Peyer's patch (tissue), 4 donors: ENCODE measurements around the gene RAB3GAP1. TPM values are rescaled to one million over a fixed set of nuclear protein-coding genes. Genes with fewer than 3 reads are reported as not detected.

Experiments
- DNase-seq, 3 donors: peaks; one replicate each; pipeline ENCODE4 v3.0.0-alpha.2; 2017 to 2019
- H3K27ac ChIP-seq, 4 donors: fragments of 200-600 bp; sonication (generic); one replicate each; pipeline ENCODE4 v1.5.1; 2016 to 2019
- H3K27me3 ChIP-seq, 2 donors: fragments of 200-600 bp; sonication (generic); one replicate each; pipeline ENCODE4 v1.5.1; 2019
- H3K36me3 ChIP-seq, 3 donors: fragments of 200-600 bp; sonication (generic); one replicate each; pipeline ENCODE4 v1.5.1; 2016 to 2019
- H3K4me1 ChIP-seq, 4 donors: fragments of 200-600 bp; sonication (generic); one replicate each; pipeline ENCODE4 v1.5.1; 2016 to 2019
- H3K4me3 ChIP-seq, 4 donors: fragments of 200-600 bp; sonication (generic); 1 replicate in 3 of 4; 2 replicates in 1 of 4; pipeline ENCODE4 v1.5.1; 2016 to 2019; ENCODE audit warnings: mild to moderate bottlenecking in 1 of 4
- H3K9me3 ChIP-seq, 4 donors: fragments of 200-600 bp; sonication (generic); one replicate each; pipeline ENCODE4 v1.5.1; 2016 to 2019; ENCODE audit warnings: mild to moderate bottlenecking in 1 of 4
- POLR2A ChIP-seq, 2 donors: fragments of 450-650 bp; IDR thresholded peaks; one replicate each; pipeline ENCODE4 v1.5.1; 2017; ENCODE audit warnings: antibody characterized with exemption in 2 of 2, mild to moderate bottlenecking in 2 of 2, moderate library complexity in 2 of 2
- total RNA-seq, 4 donors: library from RNA; depleted of rRNA; stranded (reverse); fragments of >200 nt; gene quantifications; one replicate each; pipeline ENCODE4 v1.1.0, GENCODE V29; 2016
- TF ChIP-seq, protein P1 (sequence below), 6 experiments: fragments of 450-650 bp in 4 of 6; fragments of 200-600 bp in 2 of 6; sonication (generic) in 1 of 6; IDR thresholded peaks; one replicate each; pipeline ENCODE4 v1.5.1; 2017 to 2019; ENCODE audit warnings: antibody characterized with exemption in 6 of 6, mild to moderate bottlenecking in 3 of 6, moderate library complexity in 1 of 6

The RAB3GAP1 gene
- total RNA-seq, 4 donors from 2014 or later = 34.5 to 89.1 (median 43.0) TPM

DNA sequence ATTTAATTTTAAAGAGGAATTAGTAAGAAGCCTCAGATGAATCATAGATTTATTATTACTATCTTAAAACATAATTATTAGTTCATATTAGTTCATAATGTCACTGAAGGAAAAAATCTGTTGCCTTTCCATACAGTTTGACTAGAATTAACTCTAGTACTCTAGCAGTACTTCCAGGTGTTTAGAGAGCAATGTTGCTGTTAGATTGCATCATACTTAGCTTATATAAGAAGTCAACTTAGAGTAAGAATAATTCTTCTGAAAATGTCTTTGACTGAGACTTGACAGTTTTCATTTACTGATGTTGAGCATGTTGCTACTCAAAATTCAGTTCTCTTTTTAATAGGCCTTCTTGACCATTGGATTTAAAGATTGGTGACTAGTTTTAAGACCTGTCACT, 4.7 kb downstream of the RAB3GAP1 start:
- no peaks in the 10 kb centered on the region for H3K27me3 ChIP-seq
- no peak overlapping the region for H3K27ac ChIP-seq
- no peak for DNase-seq
- peaks cover 0 to 22% (median 2%) of the 10 kb centered on the region in 4 donors for H3K4me1 ChIP-seq
- H3K4me3 ChIP-seq = no peak overlapping the region
- no peaks in the 10 kb centered on the region for H3K9me3 ChIP-seq
- TF ChIP-seq POLR2A (IDR thresholded peaks at IDR 0.05) = no peak
- TF ChIP-seq, protein P1, sequence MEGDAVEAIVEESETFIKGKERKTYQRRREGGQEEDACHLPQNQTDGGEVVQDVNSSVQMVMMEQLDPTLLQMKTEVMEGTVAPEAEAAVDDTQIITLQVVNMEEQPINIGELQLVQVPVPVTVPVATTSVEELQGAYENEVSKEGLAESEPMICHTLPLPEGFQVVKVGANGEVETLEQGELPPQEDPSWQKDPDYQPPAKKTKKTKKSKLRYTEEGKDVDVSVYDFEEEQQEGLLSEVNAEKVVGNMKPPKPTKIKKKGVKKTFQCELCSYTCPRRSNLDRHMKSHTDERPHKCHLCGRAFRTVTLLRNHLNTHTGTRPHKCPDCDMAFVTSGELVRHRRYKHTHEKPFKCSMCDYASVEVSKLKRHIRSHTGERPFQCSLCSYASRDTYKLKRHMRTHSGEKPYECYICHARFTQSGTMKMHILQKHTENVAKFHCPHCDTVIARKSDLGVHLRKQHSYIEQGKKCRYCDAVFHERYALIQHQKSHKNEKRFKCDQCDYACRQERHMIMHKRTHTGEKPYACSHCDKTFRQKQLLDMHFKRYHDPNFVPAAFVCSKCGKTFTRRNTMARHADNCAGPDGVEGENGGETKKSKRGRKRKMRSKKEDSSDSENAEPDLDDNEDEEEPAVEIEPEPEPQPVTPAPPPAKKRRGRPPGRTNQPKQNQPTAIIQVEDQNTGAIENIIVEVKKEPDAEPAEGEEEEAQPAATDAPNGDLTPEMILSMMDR (IDR thresholded peaks at IDR 0.05) = no peak
- peaks cover 0 to 16% (median 0%) of the 10 kb centered on the region in 3 donors for H3K36me3 ChIP-seq

DNA sequence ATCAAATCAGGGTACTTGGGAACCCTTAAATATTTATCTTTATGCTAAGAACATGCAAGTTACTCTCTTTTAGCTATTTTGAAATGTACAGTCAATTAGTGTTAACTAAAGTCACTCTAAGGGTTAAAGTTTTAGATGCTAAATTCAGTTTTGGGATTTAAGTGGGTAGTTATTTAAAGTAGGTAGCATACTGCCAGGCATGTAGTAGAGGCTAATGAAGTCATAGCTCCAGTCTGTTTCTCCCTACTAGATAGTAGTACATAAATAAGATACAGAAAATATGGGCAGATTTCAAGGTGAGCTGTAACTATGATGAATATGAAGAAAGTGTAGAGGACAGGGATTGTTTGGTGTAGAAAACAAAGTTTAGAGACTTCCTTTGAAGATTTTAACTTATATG, 7.5 kb downstream of the RAB3GAP1 start:
- no peak overlapping the region for H3K27ac ChIP-seq
- DNase-seq = no peak
- H3K36me3 ChIP-seq = peaks cover 0 to 16% (median 0%) of the 10 kb centered on the region in 3 donors
- H3K4me3 ChIP-seq = no peak overlapping the region
- TF ChIP-seq, protein P1 (IDR thresholded peaks at IDR 0.05) = no peak
- no peak for TF ChIP-seq POLR2A (IDR thresholded peaks at IDR 0.05)
- peaks cover 0 to 8% (median 2%) of the 10 kb centered on the region in 4 donors for H3K4me1 ChIP-seq
- no peaks in the 10 kb centered on the region for H3K9me3 ChIP-seq
- no peaks in the 10 kb centered on the region for H3K27me3 ChIP-seq

DNA sequence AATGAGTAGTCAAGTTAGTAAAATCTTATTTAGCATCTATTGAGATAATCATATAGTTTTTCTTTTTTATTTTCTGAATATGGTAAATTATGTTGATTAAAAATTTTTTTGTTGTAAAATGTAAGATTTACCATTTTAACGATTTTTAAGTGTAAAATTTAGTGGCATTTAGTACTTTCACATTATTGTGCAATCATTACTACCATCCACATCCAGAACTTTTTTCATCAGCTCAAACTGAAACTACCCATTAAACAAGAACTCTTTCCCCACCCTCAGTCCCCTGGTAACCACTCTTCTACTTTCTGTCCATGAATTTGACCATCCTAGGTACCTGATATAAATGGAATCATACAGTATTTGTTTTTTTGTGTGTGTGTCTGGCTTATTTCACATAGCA, 11.1 kb downstream of the RAB3GAP1 start:
- Histone ChIP-seq H3K4me3 (no peak overlapping the region), H3K4me1 (no peaks in the 10 kb centered on the region), H3K9me3 (no peaks in the 10 kb centered on the region), H3K27me3 (no peaks in the 10 kb centered on the region), H3K27ac (no peak overlapping the region), H3K36me3 (peaks cover 0 to 16% (median 0%) of the 10 kb centered on the region in 3 donors)
- no peak for DNase-seq
- TF ChIP-seq, protein P1 (IDR thresholded peaks at IDR 0.05) = no peak
- no peak for TF ChIP-seq POLR2A (IDR thresholded peaks at IDR 0.05)

DNA sequence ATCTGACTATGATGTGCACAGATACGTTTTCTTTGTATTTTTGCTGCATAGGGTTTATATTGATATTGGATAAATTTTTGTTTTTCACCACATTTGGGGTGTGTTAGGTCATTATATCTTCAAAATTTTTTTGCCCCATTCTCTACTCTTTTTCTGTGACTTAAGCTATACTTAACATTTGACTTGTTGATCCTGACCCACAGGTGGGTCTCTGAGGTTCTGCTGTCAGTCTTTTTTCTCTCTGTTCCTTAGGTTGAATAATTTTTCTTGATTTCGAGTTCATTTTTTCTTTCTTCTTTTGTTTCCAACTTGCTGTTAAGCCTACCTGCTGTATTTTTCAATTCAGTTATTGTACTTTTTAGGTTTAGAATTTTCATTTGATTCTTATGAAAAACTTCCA, 12.1 kb downstream of the RAB3GAP1 start:
- Histone ChIP-seq H3K27ac (no peak overlapping the region), H3K27me3 (no peaks in the 10 kb centered on the region), H3K4me3 (no peak overlapping the region), H3K4me1 (no peaks in the 10 kb centered on the region), H3K9me3 (no peaks in the 10 kb centered on the region), H3K36me3 (peaks cover 0 to 16% (median 0%) of the 10 kb centered on the region in 3 donors)
- TF ChIP-seq, protein P1 (IDR thresholded peaks at IDR 0.05) = no peak
- no peak for TF ChIP-seq POLR2A (IDR thresholded peaks at IDR 0.05)
- DNase-seq = no peak

DNA sequence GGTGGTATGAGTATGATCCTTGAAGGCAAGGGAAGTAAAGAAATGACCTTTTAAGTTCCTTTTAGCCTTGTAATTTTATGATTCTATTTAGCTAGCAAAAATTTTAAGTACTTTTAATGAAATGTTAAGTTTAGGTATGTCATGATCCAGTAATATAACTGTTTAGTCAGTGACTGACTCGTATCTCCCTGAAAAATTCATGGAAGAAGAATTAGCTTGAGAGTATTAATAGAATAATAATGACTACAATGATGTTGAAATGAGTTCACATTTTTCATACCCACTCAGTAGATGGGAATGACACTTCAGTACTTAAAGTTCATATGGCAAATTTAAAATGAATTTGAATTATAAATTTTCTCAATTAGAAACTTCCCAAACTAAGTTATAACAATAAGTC, 14.6 kb downstream of the RAB3GAP1 start:
- H3K36me3 ChIP-seq = peaks cover 0 to 4% (median 0%) of the 10 kb centered on the region in 3 donors
- no peak overlapping the region for H3K4me3 ChIP-seq
- TF ChIP-seq POLR2A (IDR thresholded peaks at IDR 0.05) = no peak
- TF ChIP-seq, protein P1 (IDR thresholded peaks at IDR 0.05) = no peak
- no peaks in the 10 kb centered on the region for H3K27me3 ChIP-seq
- no peaks in the 10 kb centered on the region for H3K4me1 ChIP-seq
- H3K27ac ChIP-seq = no peak overlapping the region
- peaks cover 0 to 1% (median 0%) of the 10 kb centered on the region in 4 donors for H3K9me3 ChIP-seq
- no peak for DNase-seq
